H1 (cell line): ENCODE results near the gene P2RY8. TPM values are rescaled to one million over a fixed set of nuclear protein-coding genes. Genes with fewer than 3 reads are reported as not detected.

ENCODE experiments used
- CTCF ChIA-PET: fragments of 300-600 bp; sonication (Branson Sonifier 250); formaldehyde crosslinking; loops from one replicate; lab custom pipeline; 2021; ENCODE audit not compliant: partially characterized antibody; lab: Charles Lee
- POLR2A ChIA-PET: fragments of 300-600 bp; sonication (Branson Sonifier 250); formaldehyde crosslinking; loops from one replicate; lab custom pipeline; 2021; ENCODE audit warnings: inconsistent platforms; ENCODE audit not compliant: partially characterized antibody; lab: Charles Lee
- DNase-seq, 2 experiments: peaks; one replicate each; pipeline versions ENCODE4 v3.0.0 to v3.0.0-alpha.2; 2010 to 2022; ENCODE audit warnings: low spot score in 2 of 2, low read depth in 1 of 2, mixed read lengths in 1 of 2
- FAIRE-seq: peaks from 2 replicates; lab custom pipeline; 2011; peaks lifted over from hg19 to GRCh38; lab: Jason Lieb, UNC
- H2AFZ ChIP-seq: 2 replicates; pipeline ENCODE4 v1.8.1; 2012; ENCODE audit warnings: low read length, inconsistent platforms
- H2AK5ac ChIP-seq: 2 replicates; pipeline ENCODE4 v1.6.1; 2013; ENCODE audit warnings: low read depth, low read length
- H2BK120ac ChIP-seq: replicated peaks from 2 replicates; pipeline ENCODE3; 2013; ENCODE audit warnings: low read depth, low read length, inconsistent platforms
- H2BK12ac ChIP-seq: 2 replicates; pipeline ENCODE4 v1.6.1; 2013; ENCODE audit warnings: low read depth, low read length
- H2BK15ac ChIP-seq: 2 replicates; pipeline ENCODE4 v1.6.1; 2013; ENCODE audit warnings: low read length
- H2BK20ac ChIP-seq: 2 replicates; pipeline ENCODE4 v1.6.1; 2013; ENCODE audit warnings: low read length
- H2BK5ac ChIP-seq: 2 replicates; pipeline ENCODE4 v1.6.1; 2013; ENCODE audit warnings: low read depth, low read length
- H3K14ac ChIP-seq: 2 replicates; pipeline ENCODE4 v1.6.1; 2013; ENCODE audit warnings: inconsistent platforms; ENCODE audit not compliant: insufficient read length
- H3K18ac ChIP-seq: 2 replicates; pipeline ENCODE4 v1.6.1; 2013; ENCODE audit warnings: low read length; ENCODE audit errors: extremely low read depth
- H3K23ac ChIP-seq: 2 replicates; pipeline ENCODE4 v1.6.1; 2013; ENCODE audit warnings: inconsistent platforms; ENCODE audit not compliant: insufficient read length
- H3K23me2 ChIP-seq: 2 replicates; pipeline ENCODE4 v1.6.1; 2013; ENCODE audit warnings: low read depth, low read length
- H3K27ac ChIP-seq: 2 replicates; pipeline ENCODE4 v1.6.1; 2011; ENCODE audit warnings: low read depth, low read length, inconsistent platforms
- H3K27me3 ChIP-seq, 4 experiments: replicated peaks in 1 of 4; 1 replicate in 1 of 4; 2 replicates in 3 of 4; pipeline versions ENCODE4 v1.6.1 to v1.8.1; 2011 to 2013; ENCODE audit warnings: low read length in 3 of 4, mild to moderate bottlenecking in 3 of 4, inconsistent platforms in 2 of 4, mixed read lengths in 2 of 4, moderate library complexity in 1 of 4; ENCODE audit not compliant: control insufficient read depth in 3 of 4, insufficient read depth in 3 of 4; ENCODE audit errors: extremely low read depth in 1 of 4
- H3K36me3 ChIP-seq, 4 experiments: 2 replicates each; pipeline versions ENCODE4 v1.6.1 to v1.8.1; 2011 to 2013; ENCODE audit warnings: mild to moderate bottlenecking in 4 of 4, low read length in 3 of 4, moderate library complexity in 2 of 4, control low read depth in 1 of 4, inconsistent platforms in 1 of 4; ENCODE audit not compliant: insufficient read depth in 4 of 4, control insufficient read depth in 2 of 4
- H3K4ac ChIP-seq: replicated peaks from 2 replicates; pipeline ENCODE3; 2013; ENCODE audit warnings: low read length, low read depth, mixed read lengths, inconsistent platforms; ENCODE audit not compliant: insufficient read length
- H3K4me1 ChIP-seq, 4 experiments: replicated peaks in 1 of 4; 1 replicate in 1 of 4; 2 replicates in 3 of 4; pipeline versions ENCODE4 v1.6.1 to v1.8.1; 2011 to 2013; ENCODE audit warnings: low read length in 3 of 4, inconsistent platforms in 2 of 4, mixed read lengths in 1 of 4; ENCODE audit not compliant: insufficient read depth in 4 of 4, control insufficient read depth in 3 of 4
- H3K4me2 ChIP-seq, 2 experiments: 2 replicates each; pipeline versions ENCODE4 v1.6.1 to v1.8.1; 2011 to 2013; ENCODE audit warnings: low read depth in 2 of 2, low read length in 2 of 2, control low read depth in 1 of 2, inconsistent platforms in 1 of 2, mild to moderate bottlenecking in 1 of 2; ENCODE audit not compliant: insufficient read depth in 1 of 2
- H3K4me3 ChIP-seq, 4 experiments: fragments of 200-600, 300-600 bp in 1 of 4; sonication (generic), shearing (Covaris generic), sonication (Bioruptor Twin) in 1 of 4; 2 replicates each; pipeline versions ENCODE4 v1.5.1 to v1.8.1; 2011 to 2016; ENCODE audit warnings: low read length in 4 of 4, low read depth in 3 of 4, control low read depth in 2 of 4, inconsistent platforms in 2 of 4, mild to moderate bottlenecking in 2 of 4, mixed read lengths in 1 of 4, moderate library complexity in 1 of 4; ENCODE audit not compliant: insufficient read depth in 2 of 4; ENCODE audit errors: extremely low read depth in 1 of 4
- H3K56ac ChIP-seq: replicated peaks from 2 replicates; pipeline ENCODE3; 2013; ENCODE audit warnings: low read depth, mild to moderate bottlenecking, mixed read lengths, low read length, inconsistent platforms; ENCODE audit not compliant: insufficient read length
- H3K79me1 ChIP-seq: 2 replicates; pipeline ENCODE4 v1.6.1; 2013; ENCODE audit warnings: low read depth, low read length, control low read depth
- H3K79me2 ChIP-seq, 2 experiments: 2 replicates each; pipeline versions ENCODE4 v1.6.1 to v1.8.1; 2012 to 2013; ENCODE audit warnings: low read length in 2 of 2, mild to moderate bottlenecking in 2 of 2, inconsistent platforms in 1 of 2; ENCODE audit not compliant: insufficient read depth in 2 of 2, control insufficient read depth in 1 of 2
- H3K9ac ChIP-seq, 4 experiments: replicated peaks in 1 of 4; 1 replicate in 1 of 4; 2 replicates in 3 of 4; pipeline versions ENCODE4 v1.6.1 to v1.8.1; 2011 to 2013; ENCODE audit warnings: low read depth in 3 of 4, low read length in 3 of 4, control low read depth in 2 of 4, mild to moderate bottlenecking in 2 of 4, moderate library complexity in 2 of 4, inconsistent platforms in 1 of 4; ENCODE audit errors: extremely low read depth in 1 of 4
- H3K9me3 ChIP-seq, 2 experiments: 2 replicates each; pipeline versions ENCODE4 v1.6.1 to v1.8.1; 2012 to 2013; ENCODE audit warnings: mild to moderate bottlenecking in 2 of 2, moderate library complexity in 2 of 2, control low read depth in 1 of 2, inconsistent platforms in 1 of 2, low read depth in 1 of 2, low read length in 1 of 2, mixed read lengths in 1 of 2; ENCODE audit not compliant: insufficient read depth in 2 of 2
- H4K20me1 ChIP-seq, 2 experiments: replicated peaks in 1 of 2; 2 replicates each; pipeline versions ENCODE3 to v1.8.1; 2011 to 2013; ENCODE audit warnings: inconsistent platforms in 2 of 2, low read length in 2 of 2, mild to moderate bottlenecking in 1 of 2; ENCODE audit not compliant: insufficient read depth in 2 of 2, control insufficient read depth in 1 of 2
- H4K5ac ChIP-seq: 2 replicates; pipeline ENCODE4 v1.6.1; 2013; ENCODE audit warnings: low read length, low read depth, mixed read lengths, inconsistent platforms; ENCODE audit not compliant: insufficient read length
- H4K8ac ChIP-seq: 2 replicates; pipeline ENCODE4 v1.8.0; 2013; ENCODE audit warnings: mild to moderate bottlenecking, moderate library complexity, low read length, inconsistent platforms; ENCODE audit not compliant: insufficient read depth; ENCODE audit errors: extremely low read depth
- H4K91ac ChIP-seq: replicated peaks from 2 replicates; pipeline ENCODE3; 2013; ENCODE audit warnings: low read length, mixed read lengths, inconsistent platforms; ENCODE audit not compliant: insufficient read length
- CEBPB ChIP-seq: IDR thresholded peaks from 2 replicates; pipeline ENCODE4 v1.6.1; 2012; ENCODE audit warnings: low read depth, low read length
- CTBP2 ChIP-seq: IDR thresholded peaks from 2 replicates; pipeline ENCODE4 v1.7.0; 2011; ENCODE audit warnings: borderline replicate concordance, mild to moderate bottlenecking, moderate library complexity, mixed read lengths, low read length; ENCODE audit not compliant: insufficient read depth, insufficient read length
- HDAC2 ChIP-seq, 2 experiments: fragments of 300-600 bp in 1 of 2; sonication (generic) in 1 of 2; IDR thresholded peaks; 2 replicates each; pipeline ENCODE4 v1.6.1; 2011 to 2012; ENCODE audit warnings: low read depth in 2 of 2, low read length in 2 of 2, mild to moderate bottlenecking in 2 of 2, moderate library complexity in 2 of 2, borderline replicate concordance in 1 of 2, inconsistent platforms in 1 of 2
- KDM5A ChIP-seq: fragments of 200-600 bp; IDR thresholded peaks from 2 replicates; pipeline ENCODE4 v1.7.1; 2012; ENCODE audit warnings: mild to moderate bottlenecking, low read length, inconsistent platforms, mixed read lengths
- RBBP5 ChIP-seq: IDR thresholded peaks from 2 replicates; pipeline ENCODE4 v1.7.1; 2012; ENCODE audit warnings: low read depth, mild to moderate bottlenecking, inconsistent platforms, low read length, moderate library complexity, borderline replicate concordance
- SIN3A ChIP-seq, 2 experiments: IDR thresholded peaks in 1 of 2; conservative IDR thresholded peaks in 1 of 2; 2 replicates each; pipeline ENCODE4 v1.6.1; 2011 to 2012; ENCODE audit warnings: low read length in 2 of 2, improper control_type of control experiment in 1 of 2, low read depth in 1 of 2, mild to moderate bottlenecking in 1 of 2
- WGBS, 2 experiments: shearing (Covaris generic) in 1 of 2; methylation state at CpG; one replicate each; pipeline versions ENCODE4 v1.1.6 to v1.1.7; 2013 to 2015; ENCODE audit warnings: low lambda C conversion rate in 2 of 2, mixed read lengths in 2 of 2, inconsistent platforms in 1 of 2, low coverage in 1 of 2, missing lambda C conversion rate in 1 of 2; ENCODE audit not compliant: insufficient replicate concordance in 2 of 2, insufficient coverage in 1 of 2, insufficient read length in 1 of 2; ENCODE audit errors: extremely low coverage in 1 of 2, missing lambda C conversion rate in 1 of 2; 5-methylcytosine and 5-hydroxymethylcytosine counted together
- polyA plus RNA-seq, 7 experiments: library from polyadenylated mRNA; depleted of rRNA in 3 of 7; stranded (reverse) in 5 of 7; unstranded in 2 of 7; fragments of >200 nt in 5 of 7; fragments of 200-250 nt in 2 of 7; gene quantifications; 1 replicate in 5 of 7; 2 replicates in 1 of 7; 4 replicates in 1 of 7; pipeline versions ENCODE4 v1.2.1 to v1.2.3, GENCODE V29; 2011 to 2013; ENCODE audit warnings: missing spikeins in 2 of 7, mixed read lengths in 2 of 7
- total RNA-seq: library from RNA; stranded (reverse); fragmentation: NEBNext Ultra II Directional; extraction: Animal tissue kit (Norgen Biotek cat#: 25700); gene quantifications from 2 replicates; pipeline ENCODE4 v1.2.1, GENCODE V29; 2021
- TF ChIP-seq, protein P1 (sequence below): IDR thresholded peaks from 2 replicates; pipeline ENCODE4 v1.6.1; 2011; ENCODE audit warnings: low read depth, mild to moderate bottlenecking, low read length; ENCODE audit not compliant: insufficient read depth

P2RY8 gene
- total and polyA plus RNA-seq, 2 of the 8 experiments (the other 6 are each of a cell fraction or from before 2014, with no cell fraction given), result 0.09 to 0.15 TPM

DNA sequence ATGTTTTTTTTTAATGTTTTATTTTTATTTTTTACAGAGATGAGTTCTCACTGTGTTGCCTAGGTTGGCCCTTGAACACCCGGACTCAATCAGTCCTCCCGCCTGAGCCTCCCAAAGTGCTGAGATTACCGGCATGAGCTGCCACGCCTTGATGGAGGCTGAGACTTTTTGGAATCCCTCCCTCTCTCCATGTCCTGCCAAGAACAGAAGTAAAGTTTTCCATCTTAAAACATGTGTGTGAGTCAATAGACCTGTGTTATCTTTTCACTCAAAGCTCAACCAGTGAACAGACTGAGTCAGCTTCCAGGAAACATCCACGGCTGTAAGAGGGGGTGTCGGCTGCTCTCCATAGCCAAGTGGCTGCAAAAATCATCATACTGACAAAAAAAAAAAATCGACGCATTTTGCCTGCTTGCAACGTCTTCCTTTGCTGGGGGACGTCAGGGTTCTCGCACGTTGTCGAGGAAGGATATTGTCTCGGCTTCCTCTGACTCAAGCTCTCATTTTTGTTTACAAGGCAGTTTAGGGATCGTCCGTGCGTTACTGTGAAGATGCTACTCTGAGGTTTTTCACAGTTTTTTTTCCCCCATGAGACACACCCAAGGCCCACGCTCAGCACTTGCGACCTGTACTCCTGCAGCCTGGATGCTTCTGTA is 74.3 kb downstream of the P2RY8 start:
- no peak overlapping the region for H3K4me2 ChIP-seq
- no peak overlapping the region for H4K8ac ChIP-seq
- no peaks in the 10 kb centered on the region for H3K36me3 ChIP-seq
- no peak overlapping the region for H3K18ac ChIP-seq
- H2BK120ac ChIP-seq, result no peak overlapping the region
- WGBS, 2 experiments, result 87% methylated on average over 19 of the region's 19 CpGs; no CpG with 5 or more reads in 1 of the 2 experiments
- no peaks in the 10 kb centered on the region; a peak in 1 of 7 replicates for H3K27me3 ChIP-seq
- no peak overlapping the region for H4K91ac ChIP-seq
- H3K4me1 ChIP-seq, result no peaks in the 10 kb centered on the region
- no peak overlapping the region for H2AK5ac ChIP-seq
- H3K56ac ChIP-seq, result no peak overlapping the region
- no peaks in the 10 kb centered on the region for H3K79me2 ChIP-seq
- no peak overlapping the region for H3K4ac ChIP-seq
- peak in 1 of 2 experiments; percentile 26 for DNase-seq
- H3K14ac ChIP-seq, result no peak overlapping the region
- no peak overlapping the region; the same call in 1 of the 2 replicates for H2BK20ac ChIP-seq
- no peak overlapping the region for H3K4me3 ChIP-seq
- CTCF ChIA-PET, result no interaction called here
- FAIRE-seq, result no peak
- no peak overlapping the region for H2AFZ ChIP-seq
- no peak overlapping the region for H2BK12ac ChIP-seq
- H3K9me3 ChIP-seq, result no peaks in the 10 kb centered on the region
- H3K27ac ChIP-seq, result no peak overlapping the region
- no peaks in the 10 kb centered on the region for H3K79me1 ChIP-seq
- POLR2A ChIA-PET, result no interaction called here
- TF ChIP-seq, protein P1, sequence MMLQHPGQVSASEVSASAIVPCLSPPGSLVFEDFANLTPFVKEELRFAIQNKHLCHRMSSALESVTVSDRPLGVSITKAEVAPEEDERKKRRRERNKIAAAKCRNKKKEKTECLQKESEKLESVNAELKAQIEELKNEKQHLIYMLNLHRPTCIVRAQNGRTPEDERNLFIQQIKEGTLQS, result no peak
- TF ChIP-seq CEBPB (no peak), KDM5A (no peak), CTBP2 (no peak), SIN3A (conservative IDR thresholded peaks at IDR 0.05 in 1 of 2, IDR thresholded peaks at IDR 0.05 in 1 of 2; ENCODE audit: low read depth in 1 of 2, low read length in 2 of 2) (no peak), HDAC2 (IDR thresholded peaks at IDR 0.05; ENCODE audit: borderline replicate concordance in 1 of 2, low read depth in 2 of 2, low read length in 2 of 2) (no peak), RBBP5 (no peak)
- H4K20me1 ChIP-seq, result no peaks in the 10 kb centered on the region
- no peak overlapping the region for H3K9ac ChIP-seq
- H2BK15ac ChIP-seq, result no peak overlapping the region
- H2BK5ac ChIP-seq, result no peak overlapping the region
- no peak overlapping the region for H3K23ac ChIP-seq
- H3K23me2 ChIP-seq, result no peaks in the 10 kb centered on the region; the same call in 1 of the 2 replicates
- H4K5ac ChIP-seq, result no peak overlapping the region
